NCI-H446 (cell line): Measurements from ENCODE around the gene HOXB8.

ENCODE experiments used
- DNase-seq, 2 experiments: peaks; one replicate each; lab custom pipeline; 2025; lab: John Stamatoyannopoulos, UW

HOXB8 gene

DNA sequence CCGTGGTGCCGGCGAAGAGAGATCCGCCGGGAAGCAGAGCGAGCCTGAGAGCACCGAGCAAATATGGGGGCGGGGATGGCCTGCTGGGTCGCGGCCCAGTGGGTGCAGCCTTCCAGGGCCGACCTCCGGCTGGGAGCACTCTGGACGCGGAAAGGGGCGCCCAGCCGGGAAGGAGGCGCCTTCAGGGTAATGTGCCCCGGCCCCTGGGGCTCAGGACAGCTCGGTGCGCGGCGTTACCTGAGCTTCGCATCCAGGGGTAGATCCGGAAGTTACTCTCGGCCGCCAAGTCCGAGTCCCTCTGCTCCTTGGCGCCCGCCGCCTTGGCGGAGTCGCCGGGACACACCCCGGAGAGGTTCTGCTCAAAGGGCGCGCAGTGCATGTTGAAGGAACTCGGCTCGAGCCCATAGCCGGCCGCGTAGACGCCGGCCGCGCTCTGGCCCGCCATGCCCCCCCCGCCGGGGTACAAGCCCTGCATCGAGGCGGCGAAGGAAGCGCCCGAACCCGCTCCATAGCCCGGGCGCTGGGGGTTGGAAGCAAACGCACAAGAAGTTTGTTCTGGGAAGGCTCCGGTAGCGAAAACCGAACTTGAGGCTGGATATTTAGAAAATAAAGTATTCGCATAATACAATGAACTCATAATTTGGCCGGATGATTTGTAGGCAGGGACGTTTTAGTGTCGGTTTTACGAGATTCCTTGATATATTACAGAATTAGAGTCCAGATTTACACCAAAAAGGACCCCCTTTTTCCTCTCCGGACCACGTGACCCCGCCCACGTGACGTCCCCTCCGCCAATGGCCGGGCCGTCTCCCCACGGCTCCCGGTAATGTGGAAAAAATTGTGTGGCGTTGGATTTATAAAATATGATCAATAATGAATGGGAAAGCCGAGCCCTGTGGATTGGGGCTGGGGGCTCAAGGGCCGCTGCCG, 4.5 kb downstream of the HOXB8 start, which contains the start of gene HOXB7:
TSS of gene HOXB7 (minus strand) at position 736 of the 930 bp plus-strand sequence. CDS start at position 637, 99 bp downstream.
- peak; percentile 47 to 63 for DNase-seq

DNA sequence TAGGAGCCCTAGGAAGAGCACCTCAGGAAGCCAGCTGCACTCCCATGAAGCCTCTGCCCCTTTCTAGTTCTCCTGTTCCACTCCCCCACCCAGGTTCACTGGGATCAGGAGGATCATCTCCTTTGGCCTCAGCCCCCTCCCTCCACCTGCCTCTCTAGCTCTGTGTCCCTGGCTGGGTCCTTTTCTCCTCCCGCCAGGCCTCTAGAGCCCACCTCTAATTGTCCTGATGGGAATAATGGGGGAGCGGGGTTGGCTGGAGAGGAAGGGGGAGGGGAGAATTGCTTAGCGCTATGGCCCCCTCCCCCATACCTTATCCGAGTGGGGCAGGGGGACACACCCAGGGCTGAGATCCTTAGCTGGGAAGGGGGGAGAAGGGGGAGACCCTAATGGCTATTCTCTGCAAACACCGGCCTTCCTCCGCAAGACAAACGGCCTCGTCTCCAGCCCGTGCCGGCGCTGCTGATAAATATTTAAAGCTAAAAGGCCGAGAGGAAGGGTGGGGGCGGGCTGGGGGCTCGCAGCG, 5.3 kb downstream of the HOXB8 start:
- DNase-seq: no peak

DNA sequence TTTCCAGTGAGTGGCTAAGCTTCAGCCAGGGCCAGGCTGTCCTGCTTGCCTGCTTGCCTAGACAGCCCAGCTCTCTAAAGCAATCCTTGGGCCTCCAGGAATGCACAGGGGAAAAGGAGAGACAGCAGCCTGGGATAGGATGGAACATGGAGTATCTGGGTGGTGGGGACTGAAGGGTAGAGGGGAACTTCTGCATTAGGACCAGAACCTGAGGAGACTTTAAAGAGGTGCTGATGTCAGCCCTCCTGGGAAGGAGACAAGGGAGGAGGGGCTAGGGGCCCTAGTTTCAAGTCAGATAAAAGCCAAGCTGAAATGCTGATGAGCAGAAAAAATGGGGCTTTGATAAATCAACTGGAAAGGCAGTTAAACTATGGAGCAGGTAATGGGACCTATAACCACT, 6.1 kb downstream of the HOXB8 start:
- no peak for DNase-seq

DNA sequence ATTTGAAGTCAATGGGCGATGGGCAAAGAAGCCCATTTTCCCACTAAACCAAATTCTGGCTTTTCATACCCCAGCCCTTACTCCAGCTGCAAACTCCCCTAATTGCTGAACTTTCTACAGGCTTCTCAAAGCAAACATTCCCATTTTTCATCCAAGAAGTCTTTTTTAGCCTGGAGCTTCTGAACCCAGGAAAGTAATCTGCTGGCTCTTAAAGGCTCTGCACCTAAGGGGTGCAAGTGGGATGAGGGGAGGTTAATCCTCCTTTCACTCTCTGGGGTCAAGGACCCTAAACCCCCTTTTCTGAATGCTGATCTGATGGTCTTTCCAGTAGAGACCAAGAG, 6.6 kb downstream of the HOXB8 start:
- DNase-seq: no peak

DNA sequence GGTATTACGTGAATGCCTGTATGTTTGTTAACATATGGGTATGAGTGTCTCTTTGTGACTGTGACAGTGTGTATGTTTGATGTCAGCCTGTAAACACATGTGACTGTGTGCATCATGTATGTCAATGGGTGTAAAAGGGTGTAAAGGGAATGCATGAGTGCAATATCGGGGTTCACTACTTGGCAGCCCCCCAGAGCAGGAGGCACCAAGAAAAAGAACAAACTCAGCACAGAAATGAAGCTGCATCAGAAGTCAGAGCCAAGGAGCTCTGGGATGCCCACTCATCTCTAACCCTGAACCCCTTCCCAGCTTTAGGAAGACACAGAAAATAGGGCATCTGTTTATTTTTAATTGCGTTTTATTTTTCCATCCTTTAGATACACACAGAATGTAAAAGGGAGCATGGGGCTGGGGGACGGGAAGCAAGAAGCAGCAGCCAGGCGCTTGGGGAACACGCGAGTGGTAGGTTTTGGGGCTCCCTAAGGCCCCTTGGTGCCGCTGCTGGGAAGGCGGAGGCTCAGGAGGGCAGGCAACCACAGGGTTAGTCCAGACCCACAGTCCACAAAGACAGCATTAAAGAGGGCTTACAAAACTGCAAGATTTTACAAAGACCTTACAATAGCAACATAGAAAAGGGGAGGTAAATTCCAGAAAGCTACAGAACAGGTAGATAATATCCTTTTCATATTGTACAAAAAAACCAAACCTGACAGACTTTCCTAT, 8.0 kb downstream of the HOXB8 start:
- DNase-seq: no peak

DNA sequence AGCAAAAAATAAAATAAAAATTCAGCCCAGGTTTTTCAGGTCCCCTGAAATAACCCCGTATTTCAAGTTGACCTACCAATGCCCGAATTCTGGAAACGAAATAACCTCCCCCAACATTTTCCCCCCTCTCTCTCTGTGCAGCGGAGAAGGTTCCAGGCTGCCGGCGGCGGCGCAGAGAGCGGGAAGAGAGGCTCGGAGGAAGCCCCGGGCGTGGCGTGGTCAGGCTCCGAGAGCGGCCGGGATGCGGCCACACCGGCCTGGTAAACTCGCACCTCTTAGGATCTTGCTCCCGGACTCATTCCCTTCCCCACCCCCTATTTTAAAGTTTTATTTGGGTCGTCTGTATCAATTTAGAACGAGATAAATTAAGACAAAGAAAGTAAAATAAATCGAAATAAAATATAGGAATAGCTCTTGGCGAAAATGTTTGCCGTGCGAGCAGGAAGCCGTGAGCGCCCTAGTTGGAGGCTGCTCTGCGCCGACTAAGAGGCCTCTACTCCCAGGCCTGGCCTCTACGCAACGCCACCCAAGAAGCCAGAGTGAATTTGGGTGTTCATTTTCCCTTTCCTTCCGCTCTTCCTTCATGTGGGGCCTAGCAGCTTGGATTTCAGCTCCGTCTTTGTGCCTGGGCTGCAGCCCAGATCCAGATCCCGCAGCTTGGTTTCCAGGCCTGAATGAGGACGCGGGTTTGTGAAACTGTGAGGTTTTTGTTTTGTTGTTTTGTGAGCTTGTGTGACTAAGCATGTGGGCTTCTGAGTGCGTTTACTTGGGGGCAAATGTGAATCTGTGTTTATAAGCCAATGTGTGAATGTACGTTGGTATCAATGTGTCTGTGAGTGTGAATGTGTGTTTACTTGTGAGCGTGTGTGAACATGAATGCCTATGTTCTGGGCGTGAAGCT, 8.9 kb downstream of the HOXB8 start:
- DNase-seq: no peak

DNA sequence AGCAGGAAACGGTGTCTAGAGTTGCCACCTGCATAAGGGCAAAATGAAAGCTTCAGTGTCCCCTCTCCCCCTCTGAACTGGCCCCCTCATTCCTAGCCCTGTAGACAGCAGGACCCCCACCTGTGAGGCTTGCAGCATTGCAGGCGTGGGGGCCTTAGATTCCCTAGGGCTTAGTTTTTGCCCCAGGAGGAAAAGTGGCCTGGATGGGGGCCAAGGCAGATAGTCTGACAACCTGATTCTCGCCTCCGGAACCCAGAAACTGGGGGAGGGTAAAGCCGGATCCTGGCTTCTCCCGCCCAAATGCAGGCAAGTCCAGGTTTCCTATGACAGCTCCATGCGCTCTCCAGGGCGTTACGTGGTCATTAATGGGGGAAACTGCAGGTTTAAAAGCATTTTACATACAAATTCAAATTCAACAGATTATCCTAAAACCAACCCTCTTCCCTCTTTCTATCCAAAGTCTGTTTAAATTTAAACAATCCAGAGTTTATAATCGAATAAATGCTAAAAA, 9.6 kb downstream of the HOXB8 start:
- DNase-seq: no peak

DNA sequence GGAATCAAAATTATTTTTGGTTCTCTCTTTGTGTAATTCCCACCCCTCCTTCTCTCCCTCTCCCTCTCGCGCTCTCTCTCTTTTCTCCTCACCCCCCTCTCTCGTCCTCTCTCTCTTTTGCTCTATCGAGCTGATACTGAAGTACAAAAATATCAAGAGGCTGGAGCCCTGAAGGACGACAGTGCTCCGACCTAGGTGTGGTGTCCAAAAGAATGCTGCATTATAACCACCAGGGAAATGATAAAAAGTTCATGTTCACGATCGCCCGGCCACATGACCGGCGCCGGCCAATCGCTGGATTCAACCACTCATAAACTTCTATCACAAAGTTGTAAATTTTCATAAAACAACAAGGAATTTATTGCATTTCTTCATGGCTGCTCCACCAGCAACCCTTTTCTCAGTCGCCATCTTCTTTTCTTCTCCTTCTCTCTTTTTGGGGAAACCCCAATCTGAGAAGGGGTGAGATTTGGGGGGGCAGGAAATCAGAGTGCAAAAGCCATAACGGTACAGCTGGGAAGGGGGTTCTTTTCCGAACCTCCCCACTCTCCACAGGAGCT, 10.2 kb downstream of the HOXB8 start, which contains the start of gene HOXB6:
TSS of gene HOXB6 (minus strand) at position 217 of the 560 bp plus-strand sequence. CDS start 6,836 bp downstream, outside the sequence.
- DNase-seq: no peak

DNA sequence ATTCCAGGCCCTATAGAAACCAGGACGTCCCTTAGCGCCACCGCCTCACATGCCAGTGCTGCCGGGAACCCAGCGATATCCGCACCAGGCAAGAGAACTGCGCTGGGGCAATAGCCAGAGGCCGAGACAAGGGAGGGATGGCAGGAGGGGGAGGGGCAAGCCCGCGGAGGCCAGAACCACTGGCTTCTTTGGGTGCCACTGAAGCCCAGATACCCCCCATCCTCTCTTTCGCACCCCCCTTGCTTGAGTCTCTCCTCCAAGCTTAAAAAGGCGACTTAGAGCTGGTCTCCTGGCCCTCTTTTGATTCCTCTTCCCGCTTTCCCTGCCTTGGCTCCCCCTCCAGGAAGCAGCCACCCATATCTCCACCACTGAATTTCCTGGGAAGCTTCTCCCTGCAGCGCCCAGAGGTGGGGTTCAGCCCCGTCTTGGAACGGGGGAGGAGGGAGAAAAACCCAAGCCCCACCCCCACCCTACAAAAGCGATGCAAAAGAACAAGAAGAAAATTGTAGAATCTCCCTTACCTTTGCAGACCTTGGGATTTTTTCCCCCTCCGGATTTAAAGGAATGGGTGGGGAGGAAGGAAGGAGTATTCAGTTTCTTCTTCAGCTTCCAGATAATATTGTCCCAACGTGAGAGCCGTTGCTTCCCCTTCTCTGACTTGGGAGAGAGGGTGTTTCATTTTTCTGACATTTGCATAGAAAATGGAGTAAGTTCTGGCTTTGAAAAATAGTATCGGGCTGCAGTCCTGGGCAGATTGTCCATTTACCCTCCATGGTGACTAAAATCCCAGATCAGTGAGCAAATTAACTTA, 10.9 kb downstream of the HOXB8 start:
- DNase-seq: no peak

DNA sequence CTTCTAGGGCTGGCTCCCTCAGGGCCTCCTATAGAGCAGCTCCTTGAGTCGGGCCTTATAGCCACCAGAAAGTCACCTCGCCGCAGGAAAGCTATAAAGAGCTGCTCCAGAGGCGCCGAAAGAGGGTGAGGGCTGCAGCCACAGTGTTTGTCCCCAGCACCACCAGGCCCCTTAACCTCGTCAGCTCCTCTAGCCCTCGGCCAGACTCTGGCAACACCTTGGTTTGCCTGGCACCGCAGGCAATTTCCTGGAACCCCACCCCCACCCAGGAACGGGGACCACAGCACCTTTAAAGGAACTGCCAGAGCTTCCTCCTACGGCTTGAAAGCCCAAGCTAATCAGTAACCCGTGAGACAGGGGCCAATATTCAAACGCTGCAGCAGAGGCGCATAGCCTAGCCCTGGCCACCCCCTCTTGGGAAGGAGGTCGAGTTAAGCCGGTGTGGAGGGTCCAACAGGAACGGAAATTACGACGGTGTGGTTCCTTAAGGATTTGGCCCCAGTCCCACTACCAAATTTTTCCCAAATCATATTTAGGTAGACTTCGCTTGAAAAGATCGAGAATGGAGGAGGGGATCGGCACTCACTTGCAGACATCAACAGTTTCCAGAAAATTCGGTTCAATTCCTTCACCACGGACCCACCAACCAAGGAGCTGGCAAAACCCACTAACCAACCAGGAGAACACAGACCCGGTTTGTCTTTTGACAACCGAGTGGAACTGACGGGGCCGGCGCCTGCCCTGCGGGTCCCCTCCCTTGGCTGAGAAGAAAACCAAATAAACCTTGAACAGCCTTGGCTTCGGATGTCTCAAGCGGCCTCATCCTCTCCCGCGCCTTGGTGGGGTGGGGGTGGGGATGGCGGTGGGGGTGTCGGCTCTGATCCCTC, 13.3 kb downstream of the HOXB8 start:
- DNase-seq: no peak

DNA sequence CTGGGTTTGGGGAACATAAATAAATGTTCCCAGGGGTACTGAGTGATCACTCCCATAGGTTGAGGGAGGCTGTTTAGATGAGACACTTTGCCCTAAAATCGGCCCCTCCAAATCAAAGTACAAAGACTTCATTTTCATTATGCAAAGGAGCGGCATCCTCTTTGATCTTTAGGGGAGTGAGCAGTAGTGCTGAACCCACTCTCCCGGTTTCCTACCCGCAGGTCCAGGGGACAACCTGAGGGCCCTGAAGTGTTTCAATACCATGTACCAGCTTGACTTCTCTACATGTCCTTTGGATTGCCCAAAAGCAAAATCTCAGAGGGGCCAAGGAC, 13.9 kb downstream of the HOXB8 start:
- no peak for DNase-seq

DNA sequence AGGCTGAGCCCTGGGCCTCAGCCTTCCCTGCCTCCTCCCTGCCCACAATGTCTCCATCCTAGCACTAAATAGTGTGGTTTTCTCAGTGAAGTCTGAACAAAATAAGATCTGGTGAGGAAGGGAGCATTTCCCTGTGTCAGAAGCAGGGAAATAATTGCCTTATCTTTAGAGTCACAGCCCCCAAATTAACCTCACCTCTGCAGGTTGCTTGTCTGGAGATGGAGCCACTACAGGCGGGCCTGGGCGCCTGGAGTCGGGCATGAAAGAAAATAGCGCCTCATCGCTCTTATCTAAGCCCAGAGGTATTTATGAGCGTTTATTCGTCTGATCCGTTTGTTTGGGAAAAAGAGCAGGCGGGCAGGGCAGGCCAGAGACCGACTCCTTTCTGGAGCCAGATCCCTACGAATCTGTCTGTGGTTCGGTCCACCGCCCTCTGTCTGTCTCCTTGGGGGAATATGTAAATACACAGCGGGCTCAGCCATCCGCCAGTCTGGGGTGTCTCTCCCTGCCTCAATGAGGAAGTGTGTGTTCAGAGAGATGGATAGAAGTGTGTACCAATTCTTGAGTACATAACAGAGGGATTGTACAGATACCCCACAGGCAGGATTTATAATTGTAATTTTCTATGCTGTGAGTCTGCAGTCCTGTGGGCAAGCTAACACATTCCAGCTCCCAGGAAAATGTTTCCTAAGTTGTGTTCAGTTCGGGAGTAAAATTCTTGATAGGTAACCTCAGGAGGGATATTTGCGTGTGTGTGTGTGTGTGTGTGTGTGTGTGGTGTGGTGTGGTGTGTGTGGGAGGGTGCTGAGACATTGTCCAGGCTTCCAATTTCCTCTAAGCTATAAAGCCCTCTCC, 14.6 kb downstream of the HOXB8 start:
- no peak for DNase-seq

DNA sequence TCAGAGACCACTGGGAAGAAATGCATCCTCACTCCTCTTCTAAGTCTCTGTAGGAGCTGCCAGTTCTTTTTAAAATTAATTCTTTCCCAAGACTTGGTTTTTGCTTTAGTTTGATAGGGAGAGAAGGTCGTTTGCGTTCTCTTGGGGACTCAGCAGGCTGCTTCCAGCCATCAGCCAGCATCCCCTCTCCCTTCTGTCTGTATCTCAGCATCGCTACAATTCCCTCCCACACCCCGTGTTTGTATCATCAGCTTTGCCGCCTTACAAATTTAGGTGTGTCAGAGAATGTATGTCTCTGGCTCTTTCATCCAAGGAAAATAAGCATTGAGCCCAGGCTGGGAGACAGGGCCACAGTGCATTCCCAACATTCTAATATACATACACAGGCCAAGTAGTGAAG, 15.7 kb downstream of the HOXB8 start:
- DNase-seq: no peak

DNA sequence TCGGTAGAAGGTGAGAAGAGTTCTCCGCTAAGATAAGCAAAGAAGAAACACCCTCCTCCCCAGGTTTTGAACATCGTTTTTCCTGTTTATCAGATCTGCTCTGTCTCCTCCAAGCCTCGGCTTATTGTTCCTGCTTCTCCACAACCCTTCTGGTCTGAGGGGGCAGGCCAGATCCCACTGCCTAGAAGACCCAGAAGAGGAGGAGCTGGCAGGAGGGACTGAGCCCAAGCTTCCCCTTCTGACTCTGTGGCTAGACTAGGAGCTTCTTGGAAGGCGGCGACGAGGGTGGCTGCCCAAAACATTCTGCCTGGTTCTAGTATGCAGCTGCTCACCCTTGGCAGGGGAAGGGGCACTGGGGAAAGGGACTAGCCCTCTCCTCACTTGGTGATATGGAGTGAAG, 16.4 kb downstream of the HOXB8 start:
- DNase-seq: no peak

DNA sequence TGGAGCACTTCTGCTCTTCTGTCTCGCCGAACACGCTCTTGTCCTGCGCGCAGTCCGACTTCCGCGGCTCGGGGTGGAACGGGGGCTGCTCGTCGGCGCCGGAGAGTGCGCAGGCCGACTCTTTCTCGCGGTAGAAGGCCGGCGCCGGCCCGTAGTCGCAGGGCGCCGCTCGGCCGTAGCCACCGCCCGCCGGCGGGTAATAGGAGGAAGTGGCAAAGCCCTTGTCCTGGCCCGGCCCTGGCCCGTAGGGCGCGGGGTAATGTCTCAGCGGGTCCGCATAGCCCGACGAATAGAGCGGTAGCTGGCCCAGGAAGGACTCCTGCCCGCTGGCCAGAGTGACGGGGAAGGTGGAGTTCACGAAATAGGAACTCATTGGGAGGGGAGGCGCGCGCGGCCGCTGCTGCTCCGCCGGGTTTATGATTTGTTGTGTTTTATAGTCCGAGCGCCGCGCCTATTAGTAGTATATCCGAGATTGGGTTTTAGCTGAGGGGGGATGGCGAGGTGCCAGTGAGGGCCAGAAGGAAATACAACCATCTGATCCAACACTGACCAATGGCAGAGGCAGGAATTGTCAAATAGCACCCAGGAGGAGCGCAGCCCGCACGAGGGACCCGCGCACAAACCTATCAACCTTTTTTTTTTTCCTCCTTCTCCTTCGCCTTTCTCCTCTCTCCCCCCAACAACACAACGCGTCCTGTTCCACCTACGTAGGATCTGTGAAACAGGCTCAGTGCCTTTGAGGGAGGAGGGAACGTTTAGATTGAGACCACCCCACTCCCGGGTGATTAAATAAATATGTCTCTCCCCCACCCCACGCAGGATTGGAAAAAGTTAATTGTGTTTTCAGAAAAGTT, 17.1 kb downstream of the HOXB8 start:
- DNase-seq: no peak

DNA sequence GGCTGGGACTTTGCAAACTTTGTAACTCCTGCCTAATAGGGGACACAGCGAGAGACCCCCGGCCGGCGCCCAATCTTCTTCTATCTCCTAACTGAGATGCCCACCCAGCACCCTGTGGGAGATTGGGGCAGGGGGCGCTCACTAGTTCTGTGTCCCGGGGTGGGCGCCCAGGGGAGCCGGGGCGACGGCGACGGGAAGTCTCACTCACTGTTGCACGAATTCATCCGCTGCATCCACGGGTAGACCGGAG, 17.6 kb downstream of the HOXB8 start:
- no peak for DNase-seq

DNA sequence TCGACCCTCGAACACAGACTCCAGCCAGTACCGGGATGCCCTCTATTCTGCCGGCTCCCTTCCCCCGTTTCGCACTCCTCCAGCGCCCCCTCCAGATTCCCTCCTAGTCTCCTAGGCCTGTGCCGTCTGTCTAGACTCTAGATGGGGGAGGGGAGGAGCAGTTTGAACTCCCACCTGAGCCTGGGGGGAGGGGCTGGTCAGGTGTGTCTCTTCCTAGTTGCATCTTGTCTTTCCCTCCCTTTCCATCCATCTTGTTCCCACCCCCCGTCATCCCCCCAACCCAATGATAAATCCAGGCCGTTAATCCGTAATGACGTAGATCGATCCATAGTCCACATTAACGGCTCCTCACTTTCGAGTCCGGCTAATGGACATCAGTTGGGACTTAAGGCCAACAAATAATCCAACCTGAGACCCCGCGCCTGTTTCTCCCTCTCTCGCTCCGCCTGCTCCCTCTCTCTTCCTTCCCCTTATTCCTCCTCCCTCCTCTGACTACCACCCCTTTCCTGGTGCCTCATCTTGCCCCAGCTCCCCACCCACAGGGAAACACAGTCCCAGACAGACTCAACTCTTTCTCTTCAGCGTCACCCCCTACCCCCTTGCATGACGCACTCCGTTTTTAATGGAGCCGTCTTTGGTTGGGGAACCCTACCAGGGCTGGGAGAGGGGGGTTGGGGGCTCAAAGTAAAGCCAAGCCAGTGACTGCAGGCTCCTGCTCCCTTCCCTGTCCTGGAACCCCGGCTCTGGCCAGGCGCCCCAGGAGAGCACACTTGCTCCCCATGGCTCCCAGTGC, 18.2 kb downstream of the HOXB8 start:
- DNase-seq: no peak
